Small intestine (tissue), 7 donors: ENCODE measurements around the gene STC2. TPM values are rescaled to one million over a fixed set of nuclear protein-coding genes. Genes with fewer than 3 reads are reported as not detected.
A peak's percentile ranks its signal among the peaks of the same experiment; 100 is the strongest.

Experiments
- DNase-seq, 2 donors: peaks; one replicate each; pipeline versions ENCODE4 v3.0.0 to v3.0.0-alpha.2; 2013
- FAIRE-seq: peaks from 2 replicates; lab custom pipeline; 2012; peaks lifted over from hg19 to GRCh38; lab: Jason Lieb, UNC
- H3K27ac ChIP-seq, 3 donors: one replicate each; pipeline ENCODE4 v1.5.1; 2013; ENCODE audit warnings: low read length in 2 of 3, mild to moderate bottlenecking in 2 of 3, control low read depth in 1 of 3, inconsistent platforms in 1 of 3, low read depth in 1 of 3, moderate library complexity in 1 of 3
- H3K27me3 ChIP-seq, 3 donors: one replicate each; pipeline ENCODE4 v1.6.1; 2013; ENCODE audit warnings: low read length in 3 of 3, inconsistent platforms in 1 of 3; ENCODE audit not compliant: control insufficient read depth in 3 of 3, insufficient read depth in 3 of 3
- H3K36me3 ChIP-seq, 3 donors: one replicate each; pipeline ENCODE4 v1.6.1; 2013; ENCODE audit warnings: low read length in 3 of 3, inconsistent platforms in 1 of 3, low read depth in 1 of 3, mild to moderate bottlenecking in 1 of 3, moderate library complexity in 1 of 3; ENCODE audit not compliant: control insufficient read depth in 3 of 3, insufficient read depth in 2 of 3
- H3K4me1 ChIP-seq, 3 donors: one replicate each; pipeline ENCODE4 v1.6.1; 2013; ENCODE audit warnings: low read length in 2 of 3, inconsistent platforms in 1 of 3, low read depth in 1 of 3, mild to moderate bottlenecking in 1 of 3, moderate library complexity in 1 of 3; ENCODE audit not compliant: control insufficient read depth in 3 of 3, insufficient read depth in 2 of 3
- H3K4me3 ChIP-seq, 3 donors: one replicate each; pipeline ENCODE4 v1.5.1; 2013; ENCODE audit warnings: low read length in 3 of 3, control low read depth in 1 of 3, inconsistent platforms in 1 of 3, low read depth in 1 of 3, mild to moderate bottlenecking in 1 of 3, moderate library complexity in 1 of 3
- H3K9me3 ChIP-seq, 2 donors: one replicate each; pipeline ENCODE4 v1.6.1; 2013; ENCODE audit warnings: low read depth in 1 of 2, low read length in 1 of 2; ENCODE audit not compliant: control insufficient read depth in 2 of 2, insufficient read depth in 1 of 2
- WGBS, 3 donors: extraction: QIAGEN DNeasy Blood & Tissue Kit; methylation state at CpG; one replicate each; pipeline ENCODE4 v1.1.7; 2013; 5-methylcytosine and 5-hydroxymethylcytosine counted together
- polyA plus RNA-seq, 4 donors: library from polyadenylated mRNA; stranded (reverse) in 3 of 4; unstranded in 1 of 4; fragments of 200-250 nt in 3 of 4; fragments of 120-200 nt in 1 of 4; gene quantifications; one replicate each; pipeline versions ENCODE4 v1.2.1 to v1.2.3, GENCODE V29; 2013
- donor health status: healthy with polysubstance abuse.
- donor health status: control.
- donor health status: control.
- donor health status: Bipolar disorder and iron deficiency.
- donor health status: healthy.

Gene STC2
- polyA plus RNA-seq, 4 donors = 0.65 to 12.1 (median 1.4) TPM; not detected in 1

DNA sequence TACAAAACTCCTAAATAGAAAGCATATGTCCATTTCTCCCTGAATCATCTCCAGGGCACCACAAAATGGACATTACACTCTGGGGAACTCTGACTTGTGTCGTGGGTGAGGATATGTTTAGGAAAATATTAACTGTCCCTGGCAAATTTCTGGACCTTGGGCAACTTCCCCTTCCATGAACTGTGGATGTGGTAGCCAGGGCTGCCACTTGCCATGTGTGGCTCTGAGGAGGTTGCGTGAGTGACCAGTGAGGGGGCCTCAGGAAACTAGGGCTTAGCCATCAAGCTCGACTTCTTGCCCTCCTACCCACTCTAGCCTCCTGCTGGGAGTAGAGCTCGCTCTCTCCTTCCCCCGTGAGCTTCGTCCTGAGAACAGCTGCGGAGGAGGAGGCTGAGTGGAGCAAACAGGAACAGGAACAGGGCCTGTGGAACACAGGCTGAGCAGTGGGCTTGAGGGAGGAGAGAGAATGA is 13.8 kb upstream of the STC2 start:
- Histone ChIP-seq H3K27me3 (peaks cover 0 to 2% (median 0%) of the 10 kb centered on the region in 3 donors), H3K4me3 (no peak overlapping the region), H3K36me3 (no peaks in the 10 kb centered on the region), H3K27ac (no peak overlapping the region), H3K4me1 (no peaks in the 10 kb centered on the region), H3K9me3 (no peaks in the 10 kb centered on the region)
- 53 to 61% (median 59%) methylated on average over 7 of the region's 7 CpGs for WGBS, 3 donors
- DNase-seq (no peak), FAIRE-seq (no peak)

DNA sequence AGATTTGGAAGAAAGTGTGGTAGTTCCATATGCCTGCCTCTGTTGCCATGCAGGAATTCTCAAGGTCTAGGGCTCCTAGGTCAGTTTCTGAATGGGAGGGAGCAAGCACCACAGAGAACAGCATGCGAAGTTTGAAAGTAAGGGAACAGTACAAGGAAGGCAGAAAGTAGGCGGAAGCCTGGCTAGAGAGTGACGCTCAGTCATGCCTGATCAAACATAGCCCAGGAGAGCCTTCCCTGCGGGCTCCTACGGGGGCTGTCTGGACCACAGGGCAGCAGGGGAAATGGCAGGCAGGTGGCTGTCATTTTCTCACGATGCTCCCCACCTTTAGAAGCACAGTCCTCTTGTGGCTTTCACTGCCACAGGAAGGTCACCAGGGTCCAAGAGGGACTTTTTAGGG is 12.8 kb upstream of the STC2 start:
- no peaks in the 10 kb centered on the region for H3K4me1 ChIP-seq
- FAIRE-seq (no peak), DNase-seq (no peak)
- H3K4me3 ChIP-seq = no peak overlapping the region
- no peaks in the 10 kb centered on the region for H3K9me3 ChIP-seq
- no peaks in the 10 kb centered on the region for H3K36me3 ChIP-seq
- H3K27ac ChIP-seq = no peak overlapping the region
- 52 to 72% (median 55%) methylated on average over 6 of the region's 6 CpGs for WGBS, 3 donors
- peaks cover 0 to 2% (median 0%) of the 10 kb centered on the region in 3 donors for H3K27me3 ChIP-seq

DNA sequence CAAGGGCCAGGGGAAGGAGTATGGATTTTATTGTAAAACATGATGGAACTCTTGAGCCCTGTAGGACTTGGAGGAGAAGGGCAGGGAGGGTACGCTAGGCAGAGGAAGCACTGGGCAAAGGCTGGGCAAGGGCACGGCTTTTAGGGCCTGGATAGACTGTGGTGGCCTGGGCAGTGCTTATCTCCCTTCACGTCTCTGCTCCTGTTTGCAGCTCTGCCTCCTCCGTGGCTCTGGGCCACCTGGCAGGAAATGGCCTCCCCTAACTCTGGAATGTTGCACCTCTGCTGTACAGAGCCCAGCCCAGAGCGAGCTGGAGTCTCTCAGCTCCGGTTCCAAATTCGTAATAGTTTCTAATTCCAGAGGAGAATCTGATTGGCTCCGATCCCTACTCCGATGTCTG is 12.2 kb upstream of the STC2 start:
- FAIRE-seq (no peak), DNase-seq (no peak)
- H3K4me3 ChIP-seq = no peak overlapping the region
- no peak overlapping the region for H3K27ac ChIP-seq
- WGBS, 3 donors = 71 to 77% (median 71%) methylated on average over 9 of the region's 9 CpGs
- H3K27me3 ChIP-seq = peaks cover 0 to 2% (median 0%) of the 10 kb centered on the region in 3 donors
- no peaks in the 10 kb centered on the region for H3K4me1 ChIP-seq
- H3K9me3 ChIP-seq = no peaks in the 10 kb centered on the region
- no peaks in the 10 kb centered on the region for H3K36me3 ChIP-seq

DNA sequence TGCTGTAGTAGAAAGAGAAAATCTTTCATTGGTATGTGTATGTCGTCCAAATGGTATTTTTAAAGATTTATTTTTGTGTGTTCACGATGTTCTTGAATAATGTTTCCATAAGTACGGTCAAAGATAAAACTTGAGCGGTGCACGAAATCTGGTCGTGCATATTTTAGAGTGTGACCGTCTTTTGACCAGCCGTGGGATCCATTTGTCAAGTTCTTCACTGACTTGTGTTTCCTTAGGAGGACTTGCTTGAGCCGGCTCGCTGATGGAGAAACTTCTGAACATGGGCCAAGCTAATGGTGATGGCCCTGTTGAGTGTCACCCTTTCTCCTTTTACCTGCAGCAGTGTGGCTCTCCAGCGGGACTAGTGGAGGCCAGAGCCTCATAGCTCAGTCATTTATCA is 11.1 kb upstream of the STC2 start:
- Histone ChIP-seq H3K4me1 (no peaks in the 10 kb centered on the region), H3K27ac (no peak overlapping the region), H3K4me3 (no peak overlapping the region), H3K27me3 (peaks cover 0 to 2% (median 0%) of the 10 kb centered on the region in 3 donors), H3K9me3 (no peaks in the 10 kb centered on the region), H3K36me3 (no peaks in the 10 kb centered on the region)
- no peak for FAIRE-seq
- DNase-seq = no peak
- WGBS, 3 donors = 83 to 90% (median 88%) methylated on average over 11 of the region's 11 CpGs

DNA sequence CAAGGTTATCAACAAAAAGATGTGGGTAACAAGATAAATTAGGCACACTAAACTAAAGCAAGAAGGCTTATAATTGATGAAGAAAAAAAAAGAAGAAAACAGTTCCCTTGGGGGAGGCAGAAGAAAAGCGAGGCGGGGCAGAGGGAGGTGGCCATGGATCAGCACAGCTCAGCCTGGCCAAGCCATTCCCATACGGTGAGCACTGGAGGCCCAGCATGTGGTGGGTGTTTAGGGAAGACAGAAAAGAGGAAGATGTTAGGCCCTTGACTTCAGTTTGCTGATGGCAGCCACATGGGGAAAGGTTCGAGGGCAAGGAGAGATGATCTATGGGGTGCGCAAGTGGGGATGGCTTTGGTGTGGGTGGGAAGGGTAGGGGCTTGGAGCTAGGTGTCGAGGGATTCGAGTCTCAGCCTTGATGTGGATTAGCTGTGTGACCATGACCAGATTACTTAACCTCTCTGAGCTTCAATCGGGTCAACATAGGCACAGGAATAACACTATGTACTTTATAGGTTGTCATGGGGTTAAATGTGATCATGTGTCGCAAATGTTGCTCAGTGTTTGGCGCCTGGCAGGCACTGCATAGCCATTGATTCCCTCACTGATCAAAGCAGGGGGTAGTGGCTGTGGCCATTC is 10.3 kb upstream of the STC2 start:
- FAIRE-seq (no peak), DNase-seq (no peak)
- Histone ChIP-seq H3K27me3 (peaks cover 0 to 2% (median 0%) of the 10 kb centered on the region in 3 donors), H3K27ac (no peak overlapping the region), H3K4me3 (no peak overlapping the region), H3K4me1 (no peaks in the 10 kb centered on the region), H3K9me3 (no peaks in the 10 kb centered on the region), H3K36me3 (no peaks in the 10 kb centered on the region)
- 80 to 86% (median 82%) methylated on average over 10 of the region's 10 CpGs for WGBS, 3 donors

DNA sequence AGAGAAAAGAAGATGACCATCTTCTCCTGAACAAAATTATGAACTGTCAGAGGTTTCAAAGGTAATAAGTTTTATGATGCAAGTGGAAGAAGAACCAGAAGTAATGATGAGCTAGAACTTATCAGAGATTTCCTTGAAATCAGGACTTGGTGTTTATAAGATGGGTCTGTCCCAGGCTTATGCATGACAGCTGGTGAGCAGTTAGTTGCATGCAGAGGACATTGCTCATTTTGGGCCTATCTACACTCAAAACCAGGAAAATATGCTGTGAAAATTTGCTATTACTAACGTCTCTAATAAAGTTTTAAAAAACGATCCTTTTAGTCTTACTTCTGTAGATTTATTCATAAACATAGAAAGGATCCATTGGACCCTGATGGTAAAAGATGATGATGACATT is 6.6 kb upstream of the STC2 start:
- FAIRE-seq (no peak), DNase-seq (no peak)
- Histone ChIP-seq H3K4me3 (no peak overlapping the region), H3K36me3 (no peaks in the 10 kb centered on the region), H3K4me1 (no peaks in the 10 kb centered on the region), H3K27me3 (peaks cover 3 to 23% (median 16%) of the 10 kb centered on the region in 3 donors), H3K9me3 (peaks cover 0 to 4% of the 10 kb centered on the region in 2 donors), H3K27ac (no peak overlapping the region)
- WGBS, 3 donors = 56 to 69% (median 69%) methylated on average over 2 of the region's 2 CpGs

DNA sequence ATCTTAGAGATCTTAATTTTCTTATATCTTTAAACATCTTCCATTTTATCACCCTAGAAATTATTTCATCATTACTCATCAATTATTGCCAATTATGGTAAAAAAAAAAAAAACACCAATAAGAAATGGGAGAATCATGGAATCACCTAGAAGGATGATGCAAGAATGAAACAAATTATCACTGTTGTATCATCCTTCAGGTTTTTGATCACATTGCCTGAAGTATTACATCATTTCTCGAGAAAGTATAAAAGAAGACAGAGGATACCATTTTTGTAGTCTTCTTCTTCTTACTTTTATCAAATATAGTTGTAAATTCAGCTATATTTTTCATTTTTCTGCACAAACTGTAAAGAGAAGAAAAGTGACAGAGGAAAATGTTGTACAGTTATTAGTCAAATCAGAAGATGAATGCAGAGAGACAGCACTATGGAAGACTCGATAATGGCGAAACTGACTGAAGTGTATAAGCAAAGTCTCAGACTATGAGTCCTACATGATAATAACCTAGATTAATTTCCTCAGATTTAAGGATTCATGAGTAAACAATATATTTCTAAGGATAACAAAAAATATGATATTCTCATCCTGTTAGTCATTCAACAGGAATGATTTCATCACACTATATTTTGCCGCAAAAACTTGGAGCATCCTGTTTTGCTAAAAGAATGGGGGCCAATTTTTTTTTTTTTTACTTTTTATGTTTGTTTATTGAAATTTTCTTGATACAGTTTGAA is 5.9 kb upstream of the STC2 start:
- WGBS, 3 donors = 80 to 86% (median 85%) methylated on average over 4 of the region's 4 CpGs
- H3K27me3 ChIP-seq = peaks cover 10 to 28% (median 17%) of the 10 kb centered on the region in 3 donors
- no peak overlapping the region for H3K4me3 ChIP-seq
- no peaks in the 10 kb centered on the region for H3K4me1 ChIP-seq
- no peak for FAIRE-seq
- H3K27ac ChIP-seq = no peak overlapping the region
- no peaks in the 10 kb centered on the region for H3K36me3 ChIP-seq
- peaks cover 0 to 4% of the 10 kb centered on the region in 2 donors for H3K9me3 ChIP-seq
- no peak for DNase-seq

DNA sequence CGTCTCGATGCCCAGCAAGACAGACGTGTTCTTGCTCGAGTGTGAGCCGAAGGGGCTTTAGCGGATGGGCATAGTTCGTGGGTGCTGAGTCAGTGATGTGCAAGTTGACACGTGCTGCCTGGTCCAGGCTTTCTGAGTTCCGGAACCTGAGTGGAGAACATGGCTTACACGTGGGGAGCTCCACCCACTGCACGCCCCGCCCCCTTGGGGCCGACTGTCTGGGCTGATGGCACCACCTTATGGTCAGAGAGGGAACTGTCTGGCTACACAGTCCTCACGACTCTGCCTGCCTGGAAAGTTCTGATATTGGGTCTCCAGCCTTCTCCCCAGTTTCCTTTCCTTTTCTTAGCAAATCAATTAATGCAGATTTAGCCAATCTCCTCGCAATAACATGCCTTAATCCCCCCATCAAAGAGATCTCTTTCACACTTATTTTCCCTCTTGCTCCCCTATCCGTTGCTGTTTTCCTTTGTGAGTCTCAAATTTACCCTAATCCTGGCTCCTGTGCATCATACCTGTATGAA is 3.8 kb upstream of the STC2 start:
- 41 to 46% (median 42%) methylated on average over 16 of the region's 16 CpGs for WGBS, 3 donors
- H3K4me1 ChIP-seq = no peaks in the 10 kb centered on the region
- H3K27me3 ChIP-seq = peaks cover 22 to 49% (median 24%) of the 10 kb centered on the region in 3 donors
- no peak overlapping the region for H3K4me3 ChIP-seq
- peak; percentile 65 to 74 for DNase-seq
- no peaks in the 10 kb centered on the region for H3K36me3 ChIP-seq
- FAIRE-seq = no peak
- peaks cover 0 to 4% of the 10 kb centered on the region in 2 donors for H3K9me3 ChIP-seq
- no peak overlapping the region for H3K27ac ChIP-seq
